Esophagus muscularis mucosa (tissue), 3 donors: ENCODE measurements around the gene TRMT44.

ENCODE experiments used
- CTCF ChIP-seq, 3 experiments: fragments of 200-600 bp in 2 of 3; fragments of 450-650 bp in 1 of 3; sonication (generic) in 2 of 3; IDR thresholded peaks; one replicate each; pipeline ENCODE4 v1.5.1; 2017 to 2019; ENCODE audit warnings: antibody characterized with exemption in 3 of 3, mild to moderate bottlenecking in 2 of 3, moderate library complexity in 1 of 3
- POLR2A ChIP-seq: fragments of 450-650 bp; IDR thresholded peaks from one replicate; pipeline ENCODE4 v1.6.1; 2017; ENCODE audit warnings: antibody characterized with exemption, moderate library complexity, mild to moderate bottlenecking, low read depth
- POLR2AphosphoS5 ChIP-seq, 2 donors: sonication (generic); formaldehyde crosslinking; IDR thresholded peaks; one replicate each; pipeline ENCODE4 v1.6.1; 2017; ENCODE audit warnings: antibody characterized with exemption in 2 of 2

- TF ChIP-seq CTCF (IDR thresholded peaks at IDR 0.05) (no peak), POLR2AphosphoS5 (IDR thresholded peaks at IDR 0.05) (no peak), POLR2A (no peak)
Measured at GRCh38 chr4:8478371-8478770, 37.8 kb downstream of the TRMT44 start.
